Activated T-cell treated with anti-CD3 and anti-CD28 coated beads, Interleukin-2, amount 50 U/mL, for 4 hours (primary cell): ENCODE results near the gene DAGLA. TPM values are rescaled to one million over a fixed set of nuclear protein-coding genes. Genes with fewer than 3 reads are reported as not detected.
"Not testable (repeated sequence)": the region's sequence is repeated elsewhere in the genome, so short reads cannot be mapped to it uniquely, and the experiment has no call there.

Source experiments
- ATAC-seq, 2 donors: fragments of 200-7000 bp; cut with Tn5 transposase; one replicate each; pipeline ENCODE4 v1.10.0; 2021
- DNase-seq: peaks from one replicate; pipeline ENCODE4 v3.0.0-alpha.2; 2020
- H3K27me3 Mint-ChIP-seq: one replicate; pipeline ENCODE4 v1.8.0; 2021; ENCODE audit warnings: low read depth, mixed read lengths
- H3K36me3 Mint-ChIP-seq: one replicate; pipeline ENCODE4 v1.8.0; 2022; ENCODE audit warnings: mixed read lengths; ENCODE audit not compliant: insufficient read depth
- H3K4me1 Mint-ChIP-seq: one replicate; pipeline ENCODE4 v1.8.0; 2021; ENCODE audit warnings: low read depth, mixed read lengths
- H3K4me3 Mint-ChIP-seq: one replicate; pipeline ENCODE4 v1.8.0; 2021; ENCODE audit warnings: mild to moderate bottlenecking, moderate library complexity, mixed read lengths
- H3K9me3 Mint-ChIP-seq: one replicate; pipeline ENCODE4 v1.8.0; 2021; ENCODE audit warnings: mixed read lengths
- total RNA-seq, 3 donors: library from RNA; stranded (reverse); gene quantifications; one replicate each; pipeline ENCODE4 v1.2.1, GENCODE V29; 2021

The DAGLA gene
- total RNA-seq, 3 donors from 2014 or later, result 0.20 to 0.35 (median 0.21) TPM

- H3K27me3 Mint-ChIP-seq, result peaks cover 25% of the 10 kb centered on the region
- DNase-seq, result not testable (repeated sequence)
Observed at GRCh38 chr11:61655266-61656159, 24.7 kb upstream of the DAGLA start.

GRCh38 chr11:61656347-61657077 lies 23.7 kb upstream of the DAGLA start:
- H3K27me3 Mint-ChIP-seq, result peaks cover 25% of the 10 kb centered on the region
- no peaks in the 10 kb centered on the region for H3K9me3 Mint-ChIP-seq
- no peaks in the 10 kb centered on the region for H3K36me3 Mint-ChIP-seq
- no peak overlapping the region for H3K4me3 Mint-ChIP-seq
- no peaks in the 10 kb centered on the region for H3K4me1 Mint-ChIP-seq
- no peak for ATAC-seq
- DNase-seq, result no peak

More at GRCh38 chr11:61655266-61656159, 24.7 kb upstream of the DAGLA start:
- not testable (repeated sequence) for H3K4me1 Mint-ChIP-seq, H3K36me3 Mint-ChIP-seq, H3K4me3 Mint-ChIP-seq, ATAC-seq, H3K9me3 Mint-ChIP-seq

GRCh38 chr11:61657566-61658290 lies 22.5 kb upstream of the DAGLA start:
- ATAC-seq, result no peak
- H3K27me3 Mint-ChIP-seq, result peaks cover 17% of the 10 kb centered on the region
- H3K36me3 Mint-ChIP-seq, result no peaks in the 10 kb centered on the region
- DNase-seq, result no peak
- H3K9me3 Mint-ChIP-seq, result no peaks in the 10 kb centered on the region
- H3K4me3 Mint-ChIP-seq, result no peak overlapping the region
- H3K4me1 Mint-ChIP-seq, result no peaks in the 10 kb centered on the region

GRCh38 chr11:61659413-61660196 lies 20.6 kb upstream of the DAGLA start:
- Mint-ChIP-seq H3K4me3 (no peak overlapping the region), H3K4me1 (no peaks in the 10 kb centered on the region), H3K9me3 (no peaks in the 10 kb centered on the region), H3K36me3 (no peaks in the 10 kb centered on the region), H3K27me3 (peaks cover 6% of the 10 kb centered on the region)
- no peak for DNase-seq
- no peak for ATAC-seq

GRCh38 chr11:61660997-61661396 lies 19.2 kb upstream of the DAGLA start:
- not testable (repeated sequence) for ATAC-seq, H3K36me3 Mint-ChIP-seq

GRCh38 chr11:61666684-61667297 lies 13.4 kb upstream of the DAGLA start:
- DNase-seq (no peak), ATAC-seq (no peak)
- no peaks in the 10 kb centered on the region for H3K36me3 Mint-ChIP-seq

More at GRCh38 chr11:61660997-61661396, 19.2 kb upstream of the DAGLA start:
- H3K27me3 Mint-ChIP-seq, DNase-seq, H3K9me3 Mint-ChIP-seq, H3K4me1 Mint-ChIP-seq, H3K4me3 Mint-ChIP-seq: not testable (repeated sequence)

GRCh38 chr11:61667684-61668305 lies 12.4 kb upstream of the DAGLA start:
- Mint-ChIP-seq H3K9me3 (no peaks in the 10 kb centered on the region), H3K4me3 (no peak overlapping the region), H3K4me1 (no peaks in the 10 kb centered on the region), H3K36me3 (no peaks in the 10 kb centered on the region), H3K27me3 (peaks cover 11% of the 10 kb centered on the region)
- DNase-seq, result no peak
- no peak for ATAC-seq

More at GRCh38 chr11:61666684-61667297, 13.4 kb upstream of the DAGLA start:
- peaks cover 8% of the 10 kb centered on the region for H3K27me3 Mint-ChIP-seq
- no peaks in the 10 kb centered on the region for H3K9me3 Mint-ChIP-seq
- no peaks in the 10 kb centered on the region for H3K4me1 Mint-ChIP-seq
- no peak overlapping the region for H3K4me3 Mint-ChIP-seq

GRCh38 chr11:61669417-61669816 lies 10.8 kb upstream of the DAGLA start:
- Mint-ChIP-seq H3K4me3 (no peak overlapping the region), H3K9me3 (no peaks in the 10 kb centered on the region), H3K4me1 (no peaks in the 10 kb centered on the region)

GRCh38 chr11:61670626-61671025 lies 9.6 kb upstream of the DAGLA start:
- Mint-ChIP-seq H3K36me3 (no peaks in the 10 kb centered on the region), H3K9me3 (no peaks in the 10 kb centered on the region), H3K4me1 (no peaks in the 10 kb centered on the region), H3K27me3 (peaks cover 31% of the 10 kb centered on the region), H3K4me3 (no peak overlapping the region)
- no peak for ATAC-seq
- no peak for DNase-seq

More at GRCh38 chr11:61669417-61669816, 10.8 kb upstream of the DAGLA start:
- Mint-ChIP-seq H3K27me3 (peaks cover 24% of the 10 kb centered on the region), H3K36me3 (no peaks in the 10 kb centered on the region)
- DNase-seq (no peak), ATAC-seq (no peak)

- Mint-ChIP-seq H3K4me3 (no peak overlapping the region), H3K4me1 (no peaks in the 10 kb centered on the region), H3K9me3 (no peaks in the 10 kb centered on the region), H3K27me3 (peaks cover 37% of the 10 kb centered on the region), H3K36me3 (no peaks in the 10 kb centered on the region)
- DNase-seq, result no peak
- no peak for ATAC-seq
Observed at GRCh38 chr11:61671527-61671926, 8.7 kb upstream of the DAGLA start.

- not testable (repeated sequence) for H3K4me1 Mint-ChIP-seq, H3K9me3 Mint-ChIP-seq, H3K36me3 Mint-ChIP-seq, ATAC-seq, H3K4me3 Mint-ChIP-seq, DNase-seq
- H3K27me3 Mint-ChIP-seq, result peaks cover 43% of the 10 kb centered on the region
Observed at GRCh38 chr11:61673946-61674467, 6.2 kb upstream of the DAGLA start.

- H3K4me1 Mint-ChIP-seq, result peaks cover 2% of the 10 kb centered on the region
- H3K27me3 Mint-ChIP-seq, result peaks cover 44% of the 10 kb centered on the region
- no peak for ATAC-seq
- H3K4me3 Mint-ChIP-seq, result no peak overlapping the region
- DNase-seq, result no peak
- H3K9me3 Mint-ChIP-seq, result no peaks in the 10 kb centered on the region
- no peaks in the 10 kb centered on the region for H3K36me3 Mint-ChIP-seq
Observed at GRCh38 chr11:61675826-61676225, 4.4 kb upstream of the DAGLA start.

GRCh38 chr11:61679296-61679695 lies 895 bp upstream of the DAGLA start:
- ATAC-seq (no peak), DNase-seq (no peak)
- Mint-ChIP-seq H3K4me1 (peaks cover 4% of the 10 kb centered on the region), H3K9me3 (no peaks in the 10 kb centered on the region), H3K4me3 (no peak overlapping the region), H3K27me3 (peaks cover 36% of the 10 kb centered on the region), H3K36me3 (no peaks in the 10 kb centered on the region)
